ENCODE data around the gene GRID1.

The GRID1 gene

GRCh38 chr10:85645926-85646711 is 720.5 kb downstream of the GRID1 start:
- no peak for DNase-seq (ENCODE audit: low read depth)

GRCh38 chr10:85645053-85645452 is 721.5 kb downstream of the GRID1 start:
- no peak for DNase-seq (ENCODE audit: low read depth)

- no peak for DNase-seq (ENCODE audit: low read depth)
Measured at GRCh38 chr10:85643845-85644525, 722.6 kb downstream of the GRID1 start.

GRCh38 chr10:85643171-85643844 is 723.3 kb downstream of the GRID1 start:
- no peak for DNase-seq (ENCODE audit: low read depth)

- no peak for DNase-seq (ENCODE audit: low read depth)
Measured at GRCh38 chr10:85642421-85643170, 724.0 kb downstream of the GRID1 start.

GRCh38 chr10:85642082-85642420 is 724.5 kb downstream of the GRID1 start:
- no peak for DNase-seq (ENCODE audit: low read depth)

DNA sequence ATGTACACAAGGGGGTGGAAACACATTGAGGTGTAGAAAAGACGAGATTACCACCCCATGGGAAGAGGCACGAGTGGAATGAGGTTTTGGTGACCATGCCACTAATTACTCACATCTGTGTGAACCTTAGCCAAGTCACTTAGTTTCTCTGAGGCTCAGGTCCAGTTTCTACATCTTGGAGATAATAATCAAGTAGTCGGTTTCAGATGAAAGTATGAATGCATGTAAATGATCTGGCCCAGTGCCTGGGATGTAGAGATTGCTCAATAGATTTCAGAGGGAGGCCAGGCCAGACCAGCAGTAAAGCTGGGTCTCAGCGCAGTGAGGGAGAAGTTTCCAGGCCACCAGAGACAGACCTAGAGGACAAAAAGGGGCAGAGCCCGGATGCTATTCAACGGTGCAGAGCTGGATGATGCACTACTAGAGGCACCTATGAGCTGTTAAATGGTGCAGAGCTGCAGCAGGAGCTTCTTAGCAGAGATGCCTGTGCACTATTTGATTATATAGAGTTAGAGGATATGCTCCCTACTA is 725.1 kb downstream of the GRID1 start:
- no peak for DNase-seq (ENCODE audit: low read depth)

DNA sequence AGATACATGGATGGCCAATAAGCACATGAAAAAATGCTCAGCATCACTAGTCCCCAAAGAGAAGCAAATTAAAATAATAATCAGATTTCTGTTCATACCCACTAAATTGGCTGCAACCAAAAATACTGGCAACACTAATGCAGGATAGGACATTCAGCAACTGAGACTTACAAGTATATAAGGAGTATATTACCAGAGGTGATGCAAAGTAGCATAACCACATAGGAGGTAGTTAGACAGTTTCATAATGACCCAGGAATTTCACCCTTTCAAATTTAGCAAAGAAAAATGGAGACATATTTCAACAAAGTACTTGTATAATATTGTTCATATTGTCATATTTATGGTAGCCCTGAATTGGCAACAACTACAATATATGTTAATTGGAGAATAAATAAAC is 727.8 kb downstream of the GRID1 start:
- no peak for DNase-seq (ENCODE audit: low read depth)

DNA sequence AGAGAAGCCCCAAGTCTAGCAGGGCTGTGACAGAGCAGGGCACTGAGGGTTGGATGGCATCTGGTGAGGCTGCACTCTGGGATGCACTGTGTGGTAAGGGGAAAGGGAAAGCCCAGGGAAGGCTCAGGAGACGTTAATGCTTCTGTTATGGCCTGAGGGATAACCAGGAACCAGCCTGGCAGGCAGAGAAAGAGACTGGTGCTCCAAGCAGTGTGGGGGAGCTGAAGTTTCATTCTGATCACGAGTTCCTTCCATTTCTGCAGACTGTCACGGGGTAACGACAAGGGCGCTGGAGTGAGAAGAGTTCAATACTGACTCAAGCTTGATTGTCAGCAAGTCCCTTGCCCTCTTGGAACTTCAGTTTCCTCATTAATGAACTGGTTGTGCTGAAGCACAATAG is 730.9 kb downstream of the GRID1 start:
- DNase-seq (ENCODE audit: low read depth), result no peak

DNA sequence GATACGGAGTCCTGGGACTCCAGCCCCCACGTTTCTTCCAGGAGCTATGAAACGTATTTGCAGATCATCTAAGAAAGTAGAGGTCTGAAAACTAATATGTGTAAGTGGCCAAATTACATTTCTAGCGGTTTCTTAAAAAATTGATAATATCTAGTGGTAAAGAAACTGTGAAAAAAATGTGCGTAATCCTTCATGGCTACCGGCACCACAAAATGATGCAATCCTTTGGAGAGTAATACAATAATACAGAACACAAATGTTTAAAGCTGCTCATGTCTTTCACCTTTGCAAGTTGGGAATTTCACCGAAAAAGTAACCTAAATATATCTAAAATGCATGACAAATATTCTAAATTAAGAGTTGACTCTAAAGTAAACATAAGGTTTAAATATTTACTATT is 742.1 kb downstream of the GRID1 start:
- DNase-seq (ENCODE audit: low read depth), result no peak

GRCh38 chr10:85623758-85624157 is 742.8 kb downstream of the GRID1 start:
- DNase-seq (ENCODE audit: low read depth), result no peak

GRCh38 chr10:85623342-85623741 is 743.3 kb downstream of the GRID1 start:
- DNase-seq (ENCODE audit: low read depth), result no peak

DNA sequence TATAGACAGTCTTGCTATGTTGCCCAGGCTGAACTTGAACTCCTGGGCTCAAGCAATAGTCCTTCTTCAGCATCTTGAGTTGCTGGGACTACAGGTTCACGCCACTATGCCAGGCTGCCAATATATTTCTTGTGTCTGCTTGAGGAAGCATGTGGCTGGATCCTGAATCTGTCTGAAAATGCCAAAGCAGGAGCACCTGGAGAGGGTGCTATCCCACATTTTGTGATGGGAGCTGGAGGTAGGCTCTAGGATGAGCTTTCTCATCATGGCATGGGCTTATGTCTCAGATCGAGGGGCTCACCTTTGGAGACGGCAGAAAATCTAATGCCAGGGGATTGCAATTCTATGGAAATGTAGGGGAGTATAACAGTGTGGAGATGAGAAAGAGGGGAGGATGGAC is 744.2 kb downstream of the GRID1 start:
- no peak for DNase-seq (ENCODE audit: low read depth)

GRCh38 chr10:85621562-85621961 is 745.0 kb downstream of the GRID1 start:
- DNase-seq (ENCODE audit: low read depth), result no peak

- DNase-seq (ENCODE audit: low read depth), result no peak
Measured at GRCh38 chr10:85620807-85621206, 745.8 kb downstream of the GRID1 start.

DNA sequence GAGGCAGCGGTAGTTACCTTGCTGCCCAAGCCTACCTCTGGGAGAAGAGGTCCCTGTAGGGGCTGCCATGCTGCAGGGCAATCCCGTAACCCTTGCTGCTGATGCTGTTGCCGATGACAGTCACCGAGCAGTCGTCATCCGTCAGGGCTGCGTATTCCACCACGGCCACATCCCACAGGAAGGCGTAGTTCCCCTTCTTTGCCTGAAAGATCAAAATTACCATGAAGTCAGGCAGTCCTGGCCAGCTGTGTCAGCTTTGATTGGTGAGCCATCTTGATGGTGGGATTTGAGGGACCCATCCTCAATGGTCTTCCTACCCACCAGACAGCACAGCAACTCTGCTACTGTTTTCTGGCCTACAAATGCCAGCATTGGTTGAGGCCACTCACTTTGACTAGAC is 746.8 kb downstream of the GRID1 start:
- no peak for DNase-seq (ENCODE audit: low read depth)

DNA sequence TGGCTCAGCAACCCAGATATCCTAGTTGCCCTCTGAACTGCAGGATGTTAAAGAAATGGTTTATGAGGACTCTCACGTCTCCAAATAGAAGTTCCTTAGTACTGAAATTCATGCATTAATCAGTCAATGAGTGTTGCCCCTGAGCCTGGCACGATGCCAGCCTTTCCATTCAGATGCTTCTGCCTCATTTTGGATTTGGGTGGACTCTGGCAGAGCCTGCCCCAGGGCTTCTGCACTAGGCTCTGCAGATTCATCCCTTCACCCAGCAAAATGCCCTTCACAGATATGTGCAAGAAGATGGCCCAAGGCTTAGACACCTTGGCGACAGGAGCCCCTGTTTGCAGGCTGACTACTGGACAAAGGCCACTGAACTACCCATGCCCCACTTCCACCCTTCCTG is 747.8 kb downstream of the GRID1 start:
- no peak for DNase-seq (ENCODE audit: low read depth)

GRCh38 chr10:85617751-85618546 is 748.6 kb downstream of the GRID1 start:
- no peak for DNase-seq (ENCODE audit: low read depth)

DNA sequence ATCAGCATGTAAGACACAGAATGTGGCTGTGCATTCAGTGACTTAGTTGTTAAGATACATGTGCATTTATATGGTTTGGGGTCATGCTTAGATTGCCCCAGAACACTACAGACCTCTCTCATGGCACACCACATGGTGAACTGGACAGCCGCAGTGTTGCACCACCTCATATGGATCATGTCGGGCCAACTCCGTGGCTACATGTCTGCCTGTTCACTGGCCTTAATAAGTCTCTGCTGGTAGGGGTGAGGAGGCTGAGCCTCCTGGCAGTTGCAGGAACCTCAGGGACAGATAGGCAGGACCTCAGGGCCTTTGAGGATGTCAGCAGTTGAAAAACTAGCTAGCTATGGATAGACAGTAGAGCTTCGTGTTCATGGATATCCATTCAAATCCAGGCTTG is 751.0 kb downstream of the GRID1 start:
- DNase-seq (ENCODE audit: low read depth), result no peak

GRCh38 chr10:85614981-85615380 is 751.6 kb downstream of the GRID1 start:
- no peak for DNase-seq (ENCODE audit: low read depth)

DNA sequence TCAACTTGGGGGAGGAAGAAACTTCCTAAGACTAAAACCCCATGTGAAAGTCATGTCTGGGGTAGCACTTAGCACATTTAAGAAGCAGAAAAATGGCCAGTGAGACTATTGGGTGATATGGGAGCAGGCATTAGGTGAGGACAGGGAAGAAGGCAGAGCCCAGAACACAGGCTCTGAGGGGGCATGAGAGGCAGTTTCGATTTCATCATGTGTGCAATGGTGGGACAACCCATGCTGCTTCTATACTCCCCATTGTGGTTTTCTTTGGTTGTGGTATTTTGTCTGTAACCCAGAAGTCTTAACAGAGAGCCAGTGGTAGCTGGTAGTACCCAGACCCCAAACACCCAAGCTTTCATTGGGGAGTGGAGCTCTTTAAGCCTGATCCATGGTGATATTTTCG is 752.0 kb downstream of the GRID1 start:
- DNase-seq (ENCODE audit: low read depth), result no peak

DNA sequence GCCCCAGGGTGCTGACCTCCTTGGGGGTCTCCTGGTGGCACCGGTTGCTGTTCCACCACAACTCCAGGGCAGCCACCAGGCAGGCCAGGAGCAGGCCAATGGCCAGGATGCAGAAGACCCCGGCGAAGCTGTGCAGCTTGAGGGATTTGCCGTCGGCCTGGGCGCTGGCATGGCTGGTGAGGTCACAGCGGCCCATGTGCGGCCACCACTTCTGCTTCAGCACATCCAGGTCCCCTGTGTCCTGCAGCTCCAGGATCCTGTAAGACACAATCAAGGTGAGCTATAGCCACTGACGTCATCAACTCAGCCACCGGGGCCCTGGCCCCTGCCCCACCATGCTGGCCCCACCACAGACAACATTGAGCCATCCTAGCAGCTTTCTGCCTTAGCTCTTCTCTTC is 753.2 kb downstream of the GRID1 start:
- no peak for DNase-seq (ENCODE audit: low read depth)

All from stimulated activated CD8-positive, alpha-beta memory T cell treated with anti-CD3 and anti-CD28 coated beads, Interleukin-12 subunit alpha, Interleukin-12 subunit beta, amount 100 ng/mL, for 1 hour (primary cell).